Central memory CD8-positive, alpha-beta T cell (primary cell): ENCODE results near the gene OR52B6.
A peak's percentile ranks its signal among the peaks of the same experiment; 100 is the strongest.
"Not testable (repeated sequence)": the region's sequence is repeated elsewhere in the genome, so short reads cannot be mapped to it uniquely, and the experiment has no call there.

Source experiments
- ATAC-seq: fragments of 150-1000 bp; cut with Tn5 transposase; replicated peaks from 2 replicates; pipeline ENCODE4 v1.10.0; 2022; ENCODE audit warnings: mild to moderate bottlenecking, moderate FRiP score, moderate number of reproducible peaks; ENCODE audit not compliant: poor library complexity, severe bottlenecking; ENCODE audit errors: extremely low read depth
- DNase-seq, 2 donors: peaks; one replicate each; pipeline ENCODE4 v3.0.0; 2021; ENCODE audit warnings: low spot score in 2 of 2
- H3K27ac Mint-ChIP-seq: one replicate; pipeline ENCODE4 v1.8.0; 2022; ENCODE audit warnings: low read depth, mild to moderate bottlenecking, moderate library complexity, mixed read lengths
- H3K27me3 Mint-ChIP-seq: one replicate; pipeline ENCODE4 v1.8.0; 2022; ENCODE audit warnings: mixed read lengths
- H3K36me3 Mint-ChIP-seq: one replicate; pipeline ENCODE4 v1.8.0; 2022; ENCODE audit warnings: mild to moderate bottlenecking, moderate library complexity, mixed read lengths; ENCODE audit not compliant: insufficient read depth
- H3K4me1 Mint-ChIP-seq: one replicate; pipeline ENCODE4 v1.8.0; 2022; ENCODE audit warnings: mixed read lengths
- H3K4me3 Mint-ChIP-seq: one replicate; pipeline ENCODE4 v1.8.0; 2022; ENCODE audit warnings: mild to moderate bottlenecking, moderate library complexity, mixed read lengths
- H3K9me3 Mint-ChIP-seq: one replicate; pipeline ENCODE4 v1.8.0; 2022; ENCODE audit warnings: mixed read lengths

The OR52B6 gene

DNA sequence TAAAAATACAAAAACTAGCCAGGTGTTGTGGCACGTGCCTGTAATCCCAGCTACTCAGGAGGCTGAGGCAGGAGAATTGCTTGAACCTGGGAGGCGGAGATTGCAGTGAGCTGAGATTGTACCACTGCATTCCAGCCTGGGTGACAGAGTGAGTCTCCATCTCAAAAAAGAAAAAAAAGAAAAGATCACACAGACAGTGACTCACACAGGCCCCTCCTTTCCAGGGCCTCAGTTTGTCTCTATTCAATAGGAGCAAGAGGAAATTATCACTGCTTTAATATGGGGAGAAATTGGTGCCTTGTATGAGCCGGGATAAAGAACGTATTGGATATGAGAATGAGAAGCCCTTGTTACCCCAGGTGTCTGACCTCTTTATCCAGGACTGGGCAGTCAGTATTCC lies 22.1 kb downstream of the OR52B6 start:
- not testable (repeated sequence) for H3K4me3 Mint-ChIP-seq, ATAC-seq

DNA sequence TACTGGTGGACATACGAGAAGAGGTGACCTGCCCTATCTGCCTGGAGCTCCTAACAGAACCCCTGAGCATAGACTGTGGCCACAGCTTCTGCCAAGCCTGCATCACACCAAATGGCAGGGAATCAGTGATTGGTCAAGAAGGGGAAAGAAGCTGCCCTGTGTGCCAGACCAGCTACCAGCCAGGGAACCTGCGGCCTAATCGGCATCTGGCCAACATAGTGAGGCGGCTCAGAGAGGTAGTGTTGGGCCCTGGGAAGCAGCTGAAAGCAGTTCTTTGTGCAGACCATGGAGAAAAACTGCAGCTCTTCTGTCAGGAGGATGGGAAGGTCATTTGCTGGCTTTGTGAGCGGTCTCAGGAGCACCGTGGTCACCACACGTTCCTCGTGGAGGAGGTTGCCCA lies 22.6 kb downstream of the OR52B6 start:
- H3K36me3 Mint-ChIP-seq = peaks cover 2% of the 10 kb centered on the region
- no peak for ATAC-seq
- peaks cover under 1% of the 10 kb centered on the region for H3K27me3 Mint-ChIP-seq
- no peak overlapping the region for H3K4me3 Mint-ChIP-seq
- no peaks in the 10 kb centered on the region for H3K9me3 Mint-ChIP-seq
- H3K4me1 Mint-ChIP-seq = no peaks in the 10 kb centered on the region
- DNase-seq = no peak
- no peak overlapping the region for H3K27ac Mint-ChIP-seq

More for the DNA sequence above, 22.1 kb downstream of the OR52B6 start:
- not testable (repeated sequence) for H3K36me3 Mint-ChIP-seq, H3K9me3 Mint-ChIP-seq, H3K4me1 Mint-ChIP-seq, H3K27me3 Mint-ChIP-seq, DNase-seq, H3K27ac Mint-ChIP-seq

GRCh38 chr11:5604896-5605295 lies 24.2 kb downstream of the OR52B6 start:
- Mint-ChIP-seq H3K27me3 (no peaks in the 10 kb centered on the region), H3K36me3 (peaks cover 2% of the 10 kb centered on the region), H3K9me3 (no peaks in the 10 kb centered on the region), H3K27ac (no peak overlapping the region), H3K4me1 (no peaks in the 10 kb centered on the region), H3K4me3 (no peak overlapping the region)
- ATAC-seq (no peak), DNase-seq (no peak)

GRCh38 chr11:5605849-5606248 lies 25.2 kb downstream of the OR52B6 start:
- DNase-seq = no peak
- Mint-ChIP-seq H3K27ac (no peak overlapping the region), H3K9me3 (no peaks in the 10 kb centered on the region)

GRCh38 chr11:5608808-5609207 lies 28.1 kb downstream of the OR52B6 start:
- peaks cover 1% of the 10 kb centered on the region for H3K36me3 Mint-ChIP-seq
- H3K27me3 Mint-ChIP-seq = no peaks in the 10 kb centered on the region
- H3K4me3 Mint-ChIP-seq = no peak overlapping the region
- H3K9me3 Mint-ChIP-seq = no peaks in the 10 kb centered on the region
- ATAC-seq = no peak
- no peak for DNase-seq
- no peaks in the 10 kb centered on the region for H3K4me1 Mint-ChIP-seq
- H3K27ac Mint-ChIP-seq = no peak overlapping the region

More at GRCh38 chr11:5605849-5606248, 25.2 kb downstream of the OR52B6 start:
- Mint-ChIP-seq H3K27me3 (no peaks in the 10 kb centered on the region), H3K36me3 (peaks cover 2% of the 10 kb centered on the region), H3K4me1 (no peaks in the 10 kb centered on the region), H3K4me3 (no peak overlapping the region)
- no peak for ATAC-seq

- H3K36me3 Mint-ChIP-seq = no peaks in the 10 kb centered on the region
- H3K4me1 Mint-ChIP-seq = no peaks in the 10 kb centered on the region
- no peaks in the 10 kb centered on the region for H3K9me3 Mint-ChIP-seq
- no peak for ATAC-seq
- DNase-seq = no peak
- no peak overlapping the region for H3K4me3 Mint-ChIP-seq
- no peak overlapping the region for H3K27ac Mint-ChIP-seq
- no peaks in the 10 kb centered on the region for H3K27me3 Mint-ChIP-seq
These were observed 29.8 kb downstream of the OR52B6 start for GRCh38 chr11:5610446-5610845.

GRCh38 chr11:5611627-5612026 lies 30.9 kb downstream of the OR52B6 start:
- H3K4me3 Mint-ChIP-seq = no peak overlapping the region
- no peak overlapping the region for H3K27ac Mint-ChIP-seq
- H3K4me1 Mint-ChIP-seq = no peaks in the 10 kb centered on the region
- no peaks in the 10 kb centered on the region for H3K36me3 Mint-ChIP-seq
- ATAC-seq (no peak), DNase-seq (no peak)
- no peaks in the 10 kb centered on the region for H3K9me3 Mint-ChIP-seq
- no peaks in the 10 kb centered on the region for H3K27me3 Mint-ChIP-seq

DNA sequence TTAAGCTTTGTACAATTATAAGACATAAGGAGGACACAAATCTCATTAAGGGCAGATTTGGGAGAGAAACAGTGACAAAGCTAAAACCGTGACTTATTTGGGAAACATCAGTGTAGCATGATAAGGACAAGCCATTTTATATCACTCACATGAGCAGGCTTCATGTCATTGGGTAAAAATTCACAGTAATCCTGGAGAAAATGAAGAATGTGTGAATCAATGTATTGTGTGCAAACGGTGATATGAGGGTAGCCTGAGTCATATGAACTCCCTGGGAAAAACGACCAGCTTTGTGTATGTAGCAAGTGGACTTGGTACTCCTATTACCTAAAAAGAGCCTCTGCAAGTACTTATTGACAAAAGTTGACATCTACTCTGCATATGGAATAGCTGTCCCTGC lies 38.1 kb downstream of the OR52B6 start:
- ATAC-seq (no peak), DNase-seq (no peak)
- Mint-ChIP-seq H3K27ac (no peak overlapping the region), H3K36me3 (peaks cover 2% of the 10 kb centered on the region), H3K9me3 (no peaks in the 10 kb centered on the region), H3K4me1 (peaks cover 1% of the 10 kb centered on the region), H3K4me3 (no peak overlapping the region), H3K27me3 (no peaks in the 10 kb centered on the region)

GRCh38 chr11:5620651-5621521 lies 40.2 kb downstream of the OR52B6 start:
- H3K9me3 Mint-ChIP-seq = no peaks in the 10 kb centered on the region
- peaks cover 16% of the 10 kb centered on the region for H3K4me1 Mint-ChIP-seq
- DNase-seq (no peak), ATAC-seq (no peak)
- H3K27ac Mint-ChIP-seq = no peak overlapping the region
- H3K27me3 Mint-ChIP-seq = no peaks in the 10 kb centered on the region
- no peak overlapping the region for H3K4me3 Mint-ChIP-seq
- H3K36me3 Mint-ChIP-seq = peaks cover 4% of the 10 kb centered on the region

- H3K36me3 Mint-ChIP-seq = peaks cover 4% of the 10 kb centered on the region
These were observed 40.9 kb downstream of the OR52B6 start for GRCh38 chr11:5621580-5621979.

DNA sequence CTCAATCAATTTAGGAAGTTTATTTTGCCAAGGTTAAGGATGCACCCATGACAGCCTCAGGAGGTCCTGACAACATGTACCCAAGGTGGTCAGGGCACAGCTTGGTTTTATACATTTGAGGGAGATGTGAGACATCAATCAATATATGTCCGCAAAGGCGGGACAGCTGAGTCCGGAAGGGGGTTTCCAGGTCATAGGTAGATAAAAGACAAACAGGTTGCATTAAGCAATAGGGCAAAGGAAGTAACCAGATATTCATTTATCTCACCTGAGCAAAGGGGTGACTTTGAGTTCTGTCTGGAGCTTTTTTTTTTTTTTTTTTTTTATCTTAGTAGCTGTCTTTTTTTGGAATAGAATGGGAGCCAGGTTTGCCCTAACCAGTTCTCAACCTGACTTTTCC lies 42.1 kb downstream of the OR52B6 start:
- Mint-ChIP-seq H3K4me1 (peaks cover 33% of the 10 kb centered on the region), H3K27me3 (no peaks in the 10 kb centered on the region), H3K9me3 (no peaks in the 10 kb centered on the region), H3K4me3 (no peak overlapping the region), H3K36me3 (peaks cover 4% of the 10 kb centered on the region), H3K27ac (no peak overlapping the region)
- no peak for ATAC-seq
- DNase-seq = no peak

More at GRCh38 chr11:5621580-5621979, 40.9 kb downstream of the OR52B6 start:
- ATAC-seq (no peak), DNase-seq (no peak)
- H3K27me3 Mint-ChIP-seq = no peaks in the 10 kb centered on the region
- H3K4me3 Mint-ChIP-seq = no peak overlapping the region
- no peaks in the 10 kb centered on the region for H3K9me3 Mint-ChIP-seq
- no peak overlapping the region for H3K27ac Mint-ChIP-seq
- peaks cover 23% of the 10 kb centered on the region for H3K4me1 Mint-ChIP-seq

DNA sequence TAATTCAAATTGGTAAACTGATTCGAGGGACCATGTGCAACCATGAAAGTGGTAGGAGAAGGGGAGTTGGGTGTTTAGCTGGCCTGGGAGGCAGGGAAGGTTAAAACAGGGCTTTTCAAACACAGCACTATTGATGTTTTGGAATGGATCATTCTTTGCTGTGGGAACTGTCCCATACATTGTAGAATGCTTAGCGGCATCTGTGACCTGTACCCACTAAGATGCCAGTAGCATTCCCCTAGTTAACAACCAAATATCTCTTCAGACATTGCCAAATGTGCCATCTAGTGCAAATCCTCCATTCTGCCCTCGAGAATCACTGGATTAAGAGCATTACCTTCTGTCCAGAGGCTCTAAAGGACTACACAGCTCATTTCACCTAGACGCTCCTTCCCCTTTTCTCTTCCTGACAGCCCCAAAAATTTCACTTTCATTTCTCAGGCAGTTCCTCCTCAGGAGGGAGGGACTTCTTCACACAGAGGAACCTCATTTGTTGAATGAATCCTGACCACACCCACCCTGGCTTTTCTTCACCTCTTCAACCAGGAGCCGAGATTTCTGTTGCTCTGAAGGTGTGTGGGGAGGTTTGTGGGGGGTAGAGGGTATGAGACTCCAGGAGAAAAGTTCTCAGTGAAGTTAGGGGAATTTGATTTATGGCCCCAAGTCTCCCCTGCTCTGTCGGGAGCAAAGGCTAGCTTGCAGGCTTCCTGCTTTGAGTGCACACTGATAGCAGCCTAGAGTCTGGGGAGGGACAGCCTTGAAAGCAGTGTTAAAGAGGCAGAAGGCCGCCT lies 44.0 kb downstream of the OR52B6 start, which contains the start of gene TRIM34:
Gene TRIM34 (plus strand): TSS at position 513 of the 791 bp plus-strand sequence. CDS start 7,331 bp downstream, outside the sequence.
- no peaks in the 10 kb centered on the region for H3K9me3 Mint-ChIP-seq
- DNase-seq (peak; percentile 25 to 40), ATAC-seq (peak; percentile 96)
- no peaks in the 10 kb centered on the region for H3K27me3 Mint-ChIP-seq
- peaks cover 4% of the 10 kb centered on the region for H3K36me3 Mint-ChIP-seq
- H3K4me1 Mint-ChIP-seq = peaks cover 33% of the 10 kb centered on the region
- H3K4me3 Mint-ChIP-seq = peak within 1 kb of the TSS; percentile 81
- peak within 1 kb of the TSS; percentile 75 for H3K27ac Mint-ChIP-seq
